Esophagus (tissue), 2 donors: ENCODE data around the gene NGLY1. TPM values are rescaled to one million over a fixed set of nuclear protein-coding genes. Genes with fewer than 3 reads are reported as not detected.

Experiments used
- H3K27ac ChIP-seq, 2 donors: one replicate each; pipeline ENCODE4 v1.5.1; 2013; ENCODE audit warnings: low read depth in 2 of 2, mild to moderate bottlenecking in 2 of 2, inconsistent platforms in 1 of 2, low read length in 1 of 2, moderate library complexity in 1 of 2
- H3K27me3 ChIP-seq, 2 donors: one replicate each; pipeline ENCODE4 v1.6.1; 2013; ENCODE audit warnings: low read length in 2 of 2, control low read depth in 1 of 2, mild to moderate bottlenecking in 1 of 2; ENCODE audit not compliant: insufficient read depth in 2 of 2, control insufficient read depth in 1 of 2
- H3K36me3 ChIP-seq, 2 donors: one replicate each; pipeline ENCODE4 v1.6.1; 2013; ENCODE audit warnings: low read length in 1 of 2; ENCODE audit not compliant: control insufficient read depth in 2 of 2, insufficient read depth in 2 of 2
- H3K4me1 ChIP-seq, 2 donors: one replicate each; pipeline ENCODE4 v1.6.1; 2013; ENCODE audit warnings: low read length in 1 of 2; ENCODE audit not compliant: control insufficient read depth in 2 of 2, insufficient read depth in 2 of 2
- H3K4me3 ChIP-seq, 2 donors: one replicate each; pipeline ENCODE4 v1.5.1; 2013; ENCODE audit warnings: low read length in 2 of 2, mild to moderate bottlenecking in 2 of 2, low read depth in 1 of 2, moderate library complexity in 1 of 2
- H3K9me3 ChIP-seq, 2 donors: one replicate each; pipeline ENCODE4 v1.6.1; 2013; ENCODE audit warnings: mild to moderate bottlenecking in 2 of 2, low read depth in 1 of 2, low read length in 1 of 2, moderate library complexity in 1 of 2; ENCODE audit not compliant: control insufficient read depth in 2 of 2, insufficient read depth in 1 of 2
- WGBS, 2 donors: extraction: QIAGEN DNeasy Blood & Tissue Kit; methylation state at CpG; one replicate each; pipeline ENCODE4 v1.1.7; 2013; 5-methylcytosine and 5-hydroxymethylcytosine counted together
- polyA plus RNA-seq, 2 donors: library from polyadenylated mRNA; stranded (reverse); fragments of 200-250 nt; gene quantifications; one replicate each; pipeline ENCODE4 v1.2.3, GENCODE V29; 2013
- donor health status: healthy with polysubstance abuse.
- donor health status: Bipolar disorder and iron deficiency.

NGLY1 gene
- polyA plus RNA-seq, 2 donors, result 12.5 to 17.6 TPM

GRCh38 chr3:25719321-25719720, 63.9 kb downstream of the NGLY1 start:
- H3K4me1 ChIP-seq, result no peaks in the 10 kb centered on the region
- H3K27me3 ChIP-seq, result no peaks in the 10 kb centered on the region
- H3K36me3 ChIP-seq, result no peaks in the 10 kb centered on the region
- H3K27ac ChIP-seq, result no peak overlapping the region
- 93 to 95% methylated on average over 1 of the region's 1 CpG for WGBS, 2 donors
- no peaks in the 10 kb centered on the region for H3K9me3 ChIP-seq
- no peak overlapping the region for H3K4me3 ChIP-seq

DNA sequence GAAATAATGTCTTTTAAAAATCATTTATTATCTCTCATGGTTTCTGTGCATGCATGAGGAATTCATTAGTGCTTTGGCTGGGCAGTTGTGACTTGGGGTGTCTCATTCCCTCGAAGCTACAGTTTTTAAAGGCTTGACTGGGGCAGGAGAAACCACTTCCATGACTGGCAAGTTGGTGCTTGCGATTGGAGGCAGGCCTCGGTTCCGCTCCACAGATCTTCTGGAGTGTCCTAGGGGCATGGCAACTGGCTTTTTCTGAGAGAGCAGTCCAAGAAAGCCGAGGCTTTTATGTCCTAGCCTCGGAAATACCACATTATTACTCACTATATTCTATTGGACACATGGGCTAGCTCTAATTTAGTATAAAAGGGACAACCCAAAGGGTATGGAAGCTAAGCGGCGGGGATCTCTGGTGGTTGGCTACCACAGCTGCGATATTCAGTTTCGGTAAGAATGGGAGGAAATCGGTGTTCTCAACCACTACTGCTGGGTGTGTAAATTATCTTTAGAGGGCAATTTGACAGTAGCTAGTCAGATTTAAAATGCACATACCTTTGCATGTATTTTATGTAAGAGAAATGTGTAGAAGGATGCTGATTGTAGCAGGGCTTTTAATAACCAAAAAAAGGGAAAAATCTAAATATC, 69.8 kb downstream of the NGLY1 start:
- WGBS, 2 donors, result 50 to 67% methylated on average over 11 of the region's 11 CpGs
- H3K27ac ChIP-seq, result no peak overlapping the region
- H3K9me3 ChIP-seq, result no peaks in the 10 kb centered on the region
- H3K27me3 ChIP-seq, result no peaks in the 10 kb centered on the region
- H3K36me3 ChIP-seq, result no peaks in the 10 kb centered on the region
- H3K4me3 ChIP-seq, result no peak overlapping the region
- H3K4me1 ChIP-seq, result no peaks in the 10 kb centered on the region

GRCh38 chr3:25711090-25711489, 72.2 kb downstream of the NGLY1 start:
- no peaks in the 10 kb centered on the region for H3K9me3 ChIP-seq
- no peak overlapping the region for H3K27ac ChIP-seq
- 95 to 97% methylated on average over 2 of the region's 2 CpGs for WGBS, 2 donors
- H3K4me3 ChIP-seq, result no peak overlapping the region
- no peaks in the 10 kb centered on the region for H3K27me3 ChIP-seq
- no peaks in the 10 kb centered on the region for H3K4me1 ChIP-seq
- H3K36me3 ChIP-seq, result no peaks in the 10 kb centered on the region

DNA sequence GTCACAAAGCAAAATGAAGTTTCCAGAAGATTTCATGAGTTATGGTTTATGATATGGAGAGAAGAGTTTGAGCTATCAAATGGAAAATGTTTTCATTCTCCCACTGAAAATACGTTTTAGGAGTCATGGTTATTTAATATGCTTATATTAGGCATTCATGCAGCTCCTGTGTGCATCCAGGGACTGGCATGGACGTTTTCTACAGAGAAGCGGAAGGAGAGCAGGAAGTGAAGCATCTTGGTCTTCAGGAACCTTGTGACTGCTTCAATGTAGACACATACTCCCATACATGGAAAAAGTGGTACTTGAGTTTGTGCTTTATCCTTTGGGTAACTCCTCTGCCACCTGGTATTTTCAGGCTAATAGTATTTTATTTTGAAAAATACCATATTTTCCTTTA, 75.2 kb downstream of the NGLY1 start:
- WGBS, 2 donors, result 64 to 71% methylated on average over 3 of the region's 3 CpGs
- Histone ChIP-seq H3K27me3 (no peaks in the 10 kb centered on the region), H3K27ac (no peak overlapping the region), H3K4me1 (no peaks in the 10 kb centered on the region), H3K4me3 (no peak overlapping the region), H3K9me3 (no peaks in the 10 kb centered on the region), H3K36me3 (no peaks in the 10 kb centered on the region)

DNA sequence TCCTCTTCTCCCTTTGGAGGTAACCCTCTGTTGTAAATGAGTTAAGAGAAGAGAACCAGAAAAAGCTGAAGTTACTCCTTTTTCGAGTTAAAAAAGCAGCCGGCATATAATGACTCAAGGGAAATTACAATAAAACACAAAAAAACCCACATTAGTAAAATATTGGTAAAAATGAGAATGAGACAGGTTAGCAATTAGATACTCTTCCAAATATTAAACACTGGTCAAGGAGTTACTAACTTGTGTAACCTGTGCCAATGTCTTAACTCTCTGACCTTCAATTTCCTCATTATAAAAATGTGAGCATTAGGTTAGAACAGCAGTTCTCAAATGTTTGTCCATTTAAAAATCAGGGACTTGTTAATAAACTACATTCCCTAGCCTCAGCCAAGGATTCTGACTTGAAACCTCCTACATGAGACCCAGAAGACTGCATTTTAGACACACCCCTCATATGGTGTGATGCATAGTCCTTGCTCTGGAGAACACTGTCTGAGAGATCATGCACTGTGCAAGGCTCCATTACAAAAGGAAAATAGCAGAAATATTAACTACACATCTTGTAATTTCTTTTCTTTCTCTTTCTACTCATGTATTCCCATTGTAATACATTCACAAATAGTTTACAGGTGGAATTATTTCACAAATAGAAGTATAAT, 75.8 kb downstream of the NGLY1 start:
- Histone ChIP-seq H3K9me3 (no peaks in the 10 kb centered on the region), H3K4me1 (no peaks in the 10 kb centered on the region), H3K4me3 (no peak overlapping the region), H3K36me3 (no peaks in the 10 kb centered on the region), H3K27me3 (no peaks in the 10 kb centered on the region), H3K27ac (no peak overlapping the region)
- WGBS, 2 donors, result 90 to 96% methylated on average over 2 of the region's 2 CpGs

GRCh38 chr3:25706213-25706612, 77.0 kb downstream of the NGLY1 start:
- WGBS, 2 donors, result 81 to 85% methylated on average over 4 of the region's 4 CpGs
- H3K27me3 ChIP-seq, result no peaks in the 10 kb centered on the region
- H3K4me1 ChIP-seq, result no peaks in the 10 kb centered on the region
- H3K4me3 ChIP-seq, result no peak overlapping the region
- H3K27ac ChIP-seq, result no peak overlapping the region
- H3K36me3 ChIP-seq, result no peaks in the 10 kb centered on the region
- H3K9me3 ChIP-seq, result no peaks in the 10 kb centered on the region

- Histone ChIP-seq H3K4me1 (no peaks in the 10 kb centered on the region), H3K36me3 (no peaks in the 10 kb centered on the region), H3K27ac (no peak overlapping the region), H3K9me3 (no peaks in the 10 kb centered on the region), H3K4me3 (no peak overlapping the region), H3K27me3 (no peaks in the 10 kb centered on the region)
- 43 to 55% methylated on average over 1 of the region's 1 CpG for WGBS, 2 donors
Measured at GRCh38 chr3:25697553-25697952, 85.7 kb downstream of the NGLY1 start.

GRCh38 chr3:25695731-25696420, 87.4 kb downstream of the NGLY1 start:
- peaks cover 0 to 2% of the 10 kb centered on the region in 2 donors for H3K4me1 ChIP-seq
- no peak overlapping the region for H3K4me3 ChIP-seq

DNA sequence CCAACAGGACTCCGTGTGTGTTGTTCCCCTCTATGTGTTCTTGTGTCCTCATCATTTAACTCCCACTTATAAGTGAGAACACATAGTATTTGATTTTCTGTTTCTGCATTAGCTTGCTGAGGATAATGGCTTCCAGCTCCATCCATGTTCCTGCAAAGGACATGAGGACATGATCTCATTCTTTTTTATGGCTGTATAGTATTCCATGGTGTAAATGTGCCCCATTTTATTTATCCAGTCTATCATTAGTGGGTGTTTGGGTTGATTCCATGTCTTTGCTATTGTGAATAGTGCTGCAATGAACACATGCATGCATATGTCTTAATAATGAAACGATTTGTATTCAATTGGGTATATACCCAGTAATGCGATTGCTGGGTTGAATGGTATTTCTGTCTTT, 90.0 kb downstream of the NGLY1 start:
- peaks cover 0 to 2% of the 10 kb centered on the region in 2 donors for H3K4me1 ChIP-seq
- no peaks in the 10 kb centered on the region for H3K9me3 ChIP-seq
- H3K36me3 ChIP-seq, result no peaks in the 10 kb centered on the region
- H3K27me3 ChIP-seq, result no peaks in the 10 kb centered on the region
- H3K27ac ChIP-seq, result no peak overlapping the region
- no peak overlapping the region for H3K4me3 ChIP-seq
- 63 to 66% methylated on average over 3 of the region's 3 CpGs for WGBS, 2 donors

More at GRCh38 chr3:25695731-25696420, 87.4 kb downstream of the NGLY1 start:
- Histone ChIP-seq H3K27me3 (no peaks in the 10 kb centered on the region), H3K27ac (no peak overlapping the region), H3K9me3 (no peaks in the 10 kb centered on the region), H3K36me3 (no peaks in the 10 kb centered on the region)
- 82 to 89% methylated on average over 4 of the region's 4 CpGs for WGBS, 2 donors
